Ovary (tissue), 9 donors: ENCODE results near the gene ANGPTL2. TPM values are rescaled to one million over a fixed set of nuclear protein-coding genes. Genes with fewer than 3 reads are reported as not detected.
A peak's percentile ranks its signal among the peaks of the same experiment; 100 is the strongest.

Source experiments
- DNase-seq, 5 donors: peaks; one replicate each; pipeline ENCODE4 v3.0.0-alpha.2; 2019 to 2020
- H3K27ac ChIP-seq, 2 donors: fragments of 200-600 bp; one replicate each; pipeline versions ENCODE4 v1.5.1 to v1.8.0; 2019 to 2022
- H3K27me3 ChIP-seq: fragments of 200-600 bp; one replicate; pipeline ENCODE4 v1.8.0; 2022
- H3K36me3 ChIP-seq: fragments of 200-600 bp; sonication (generic); one replicate; pipeline ENCODE4 v1.5.1; 2019
- H3K4me1 ChIP-seq: one replicate; pipeline ENCODE4 v1.8.1; 2013; ENCODE audit warnings: mild to moderate bottlenecking, moderate library complexity; ENCODE audit not compliant: insufficient read depth
- H3K4me3 ChIP-seq: fragments of 200-600 bp; sonication (generic); one replicate; pipeline ENCODE4 v1.5.1; 2017
- H3K9me3 ChIP-seq, 2 donors: fragments of 200-600 bp in 1 of 2; sonication (generic) in 1 of 2; one replicate each; pipeline versions ENCODE4 v1.5.1 to v1.8.1; 2013 to 2019; ENCODE audit warnings: mild to moderate bottlenecking in 1 of 2, moderate library complexity in 1 of 2
- EP300 ChIP-seq: sonication (generic); formaldehyde crosslinking; IDR thresholded peaks from one replicate; pipeline ENCODE4 v1.6.1; 2017; ENCODE audit warnings: antibody characterized with exemption
- POLR2A ChIP-seq: fragments of 450-650 bp; IDR thresholded peaks from one replicate; pipeline ENCODE4 v1.6.1; 2017; ENCODE audit warnings: antibody characterized with exemption, mild to moderate bottlenecking, moderate library complexity
- WGBS, 3 donors: extraction: QIAGEN DNeasy Blood & Tissue Kit in 1 of 3; methylation state at CpG; one replicate each; pipeline versions ENCODE4 v1.1.5 to v1.1.7; 2013 to 2017; 5-methylcytosine and 5-hydroxymethylcytosine counted together
- intact Hi-C, 4 donors: fragments of 100-400 bp; cut with DNase I; formaldehyde crosslinking; loops; one replicate each; pipeline versions ENCODE4 v1.11.0 to v1.15.1; 2022 to 2023
- polyA plus RNA-seq, 2 donors: library from polyadenylated mRNA; stranded (reverse); fragments of 200-250 nt in 1 of 2; fragments of 350-450 nt in 1 of 2; fragmentation: Illumina TruSeq in 1 of 2; extraction: RNeasy Lipid Tissue Mini Kit (QIAGEN cat#74804) in 1 of 2; gene quantifications; one replicate each; pipeline ENCODE4 v1.2.3, GENCODE V29; 2013 to 2014
- total RNA-seq, 7 donors: library from RNA; depleted of rRNA in 2 of 7; stranded (reverse); fragments of >200 nt in 2 of 7; fragmentation: NEBNext Ultra II Directional in 3 of 7; extraction: Animal tissue kit (Norgen Biotek cat#: 25700) in 3 of 7; gene quantifications; one replicate each; pipeline versions ENCODE4 v1.1.0 to v1.2.4, GENCODE V29; 2016 to 2023
- TF ChIP-seq, protein P1 (sequence below), 3 donors: fragments of 450-650 bp in 2 of 3; fragments of 200-600 bp in 1 of 3; IDR thresholded peaks; one replicate each; pipeline versions ENCODE4 v1.5.1 to v1.8.0; 2016 to 2022; ENCODE audit warnings: antibody characterized with exemption in 3 of 3, mild to moderate bottlenecking in 1 of 3
- donor health status: DM: no; HTN: no; CAD: no; lungs with moderate emphysema.
- donor health status: DM: no; HTN: no; CAD: no.
- donor health status: Bipolar disorder and iron deficiency.
- donor health status: DM: yes; HTN: yes; CAD: no.
- donor health status: DM: no; HTN: no; CAD: no.
- donor health status: DM: yes; HTN: yes; CAD: no.

ANGPTL2 gene
- total and polyA plus RNA-seq, 9 donors = 9.8 to 114 (median 64.1) TPM

DNA sequence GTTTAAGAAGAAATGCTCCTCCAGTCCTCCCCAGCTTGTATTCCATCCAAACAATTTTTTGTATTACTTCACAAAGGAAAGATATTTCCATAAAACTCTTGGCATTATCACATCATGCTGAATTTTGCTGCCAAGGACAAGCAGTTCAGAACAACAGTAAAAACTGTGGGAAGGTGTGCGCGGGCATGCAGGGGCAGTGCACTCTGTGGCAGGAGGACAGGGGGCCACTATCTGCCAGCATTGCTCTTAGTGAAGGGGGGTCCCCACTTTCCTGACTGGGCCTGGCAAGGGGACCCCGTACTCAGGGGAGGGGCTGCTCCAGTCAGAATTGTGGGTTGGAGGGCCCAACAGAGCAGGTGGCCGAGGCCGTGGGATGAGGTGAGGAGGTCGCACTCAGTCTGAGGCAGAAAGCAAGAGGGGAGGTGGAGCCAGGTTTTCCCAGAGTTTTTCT, 32.8 kb downstream of the ANGPTL2 start:
- H3K4me3 ChIP-seq = no peak overlapping the region
- 44 to 51% (median 46%) methylated on average over 6 of the region's 6 CpGs for WGBS, 3 donors
- H3K36me3 ChIP-seq = no peaks in the 10 kb centered on the region
- intact Hi-C loops = no loop called here
- H3K4me1 ChIP-seq = peaks cover 22% of the 10 kb centered on the region
- TF ChIP-seq EP300 = no peak
- no peak for TF ChIP-seq POLR2A
- TF ChIP-seq, protein P1, sequence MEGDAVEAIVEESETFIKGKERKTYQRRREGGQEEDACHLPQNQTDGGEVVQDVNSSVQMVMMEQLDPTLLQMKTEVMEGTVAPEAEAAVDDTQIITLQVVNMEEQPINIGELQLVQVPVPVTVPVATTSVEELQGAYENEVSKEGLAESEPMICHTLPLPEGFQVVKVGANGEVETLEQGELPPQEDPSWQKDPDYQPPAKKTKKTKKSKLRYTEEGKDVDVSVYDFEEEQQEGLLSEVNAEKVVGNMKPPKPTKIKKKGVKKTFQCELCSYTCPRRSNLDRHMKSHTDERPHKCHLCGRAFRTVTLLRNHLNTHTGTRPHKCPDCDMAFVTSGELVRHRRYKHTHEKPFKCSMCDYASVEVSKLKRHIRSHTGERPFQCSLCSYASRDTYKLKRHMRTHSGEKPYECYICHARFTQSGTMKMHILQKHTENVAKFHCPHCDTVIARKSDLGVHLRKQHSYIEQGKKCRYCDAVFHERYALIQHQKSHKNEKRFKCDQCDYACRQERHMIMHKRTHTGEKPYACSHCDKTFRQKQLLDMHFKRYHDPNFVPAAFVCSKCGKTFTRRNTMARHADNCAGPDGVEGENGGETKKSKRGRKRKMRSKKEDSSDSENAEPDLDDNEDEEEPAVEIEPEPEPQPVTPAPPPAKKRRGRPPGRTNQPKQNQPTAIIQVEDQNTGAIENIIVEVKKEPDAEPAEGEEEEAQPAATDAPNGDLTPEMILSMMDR (IDR thresholded peaks at IDR 0.05) = no peak
- peak in 2 of 5 donors; percentile 41 to 62 for DNase-seq
- H3K27ac ChIP-seq = peak overlapping the region; percentile 61 to 66
- H3K27me3 ChIP-seq = no peaks in the 10 kb centered on the region
- no peaks in the 10 kb centered on the region for H3K9me3 ChIP-seq

DNA sequence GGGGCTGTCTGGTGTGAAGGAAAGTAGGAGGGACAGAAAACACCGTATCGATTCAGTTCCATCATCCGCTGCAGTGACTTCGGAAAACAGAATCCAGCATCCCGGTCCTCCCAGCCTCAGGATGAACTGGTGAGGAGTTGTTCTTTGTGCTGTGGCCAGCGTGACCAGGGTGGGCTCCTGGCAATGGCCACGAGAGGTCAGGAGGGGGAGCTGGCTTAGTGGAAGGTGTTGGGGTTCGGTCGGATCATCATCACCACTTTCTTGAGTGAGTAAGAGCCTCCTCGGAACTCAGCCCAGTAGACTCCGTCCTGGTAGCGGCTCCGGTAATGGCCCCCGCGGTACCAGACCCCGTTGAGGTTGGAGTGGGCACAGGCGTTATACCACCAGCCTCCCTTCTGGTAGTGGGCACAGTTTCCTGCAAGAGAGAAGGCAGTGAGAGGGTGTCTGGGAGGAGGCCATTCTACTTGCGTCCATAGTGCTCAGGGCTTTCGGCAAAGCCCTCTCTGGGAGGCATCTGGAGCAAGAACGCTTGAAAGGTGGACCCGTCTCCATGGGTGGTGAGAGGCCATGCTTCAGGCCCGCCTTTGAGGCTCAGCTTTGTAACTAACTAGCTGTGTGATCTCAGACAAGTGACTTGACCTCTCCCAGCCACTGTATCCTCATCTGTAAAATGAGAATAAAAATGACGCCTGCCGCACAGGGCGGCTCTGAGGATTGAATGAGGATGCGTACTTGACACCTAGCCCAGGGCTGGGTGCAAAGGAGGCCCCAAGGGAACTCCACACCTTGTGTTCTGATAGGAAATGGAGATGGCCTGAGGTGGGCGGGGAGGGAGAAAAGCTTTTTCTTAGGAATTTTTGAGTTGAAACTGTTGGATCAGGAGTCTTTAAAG, 33.5 kb downstream of the ANGPTL2 start:
- WGBS, 3 donors = 92 to 96% (median 95%) methylated on average over 27 of the region's 27 CpGs
- intact Hi-C loops = no loop called here
- no peaks in the 10 kb centered on the region for H3K27me3 ChIP-seq
- peak overlapping the region in 1 of 2 donors; percentile 66 for H3K27ac ChIP-seq
- H3K4me3 ChIP-seq = no peak overlapping the region
- no peaks in the 10 kb centered on the region for H3K9me3 ChIP-seq
- DNase-seq = peak in 1 of 5 donors; percentile 19
- TF ChIP-seq, protein P1 (IDR thresholded peaks at IDR 0.05) = no peak
- TF ChIP-seq POLR2A (no peak), EP300 (no peak)
- H3K4me1 ChIP-seq = peaks cover 22% of the 10 kb centered on the region
- H3K36me3 ChIP-seq = no peaks in the 10 kb centered on the region

DNA sequence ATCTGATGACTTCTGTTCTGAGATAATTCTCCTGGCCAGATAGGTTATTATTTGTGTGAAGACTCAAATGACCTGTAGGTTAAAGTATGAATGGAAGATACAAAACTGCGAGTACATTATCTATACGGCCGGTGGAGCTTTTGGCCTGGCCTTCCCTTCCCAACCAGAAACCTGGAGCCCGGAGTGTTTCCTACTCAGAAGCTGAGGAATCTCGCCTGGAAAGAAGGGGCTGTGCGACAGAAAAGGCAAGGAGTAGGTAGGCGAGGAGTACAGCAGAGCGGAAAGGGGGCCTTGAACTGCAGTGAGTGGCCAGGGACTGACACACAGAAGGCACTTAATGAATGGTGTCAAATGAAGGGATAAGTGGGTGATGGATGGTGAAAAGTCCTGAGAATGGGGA, 34.6 kb downstream of the ANGPTL2 start:
- no peaks in the 10 kb centered on the region for H3K36me3 ChIP-seq
- WGBS, 3 donors = 94 to 95% (median 95%) methylated on average over 8 of the region's 8 CpGs
- TF ChIP-seq POLR2A (no peak), EP300 (no peak)
- TF ChIP-seq, protein P1 (IDR thresholded peaks at IDR 0.05) = no peak
- peaks cover 22% of the 10 kb centered on the region for H3K4me1 ChIP-seq
- intact Hi-C loops = no loop called here
- no peak overlapping the region for H3K4me3 ChIP-seq
- no peaks in the 10 kb centered on the region for H3K9me3 ChIP-seq
- H3K27me3 ChIP-seq = no peaks in the 10 kb centered on the region
- peak overlapping the region in 1 of 2 donors; percentile 7 for H3K27ac ChIP-seq
- DNase-seq = peak in 1 of 5 donors; percentile 5

DNA sequence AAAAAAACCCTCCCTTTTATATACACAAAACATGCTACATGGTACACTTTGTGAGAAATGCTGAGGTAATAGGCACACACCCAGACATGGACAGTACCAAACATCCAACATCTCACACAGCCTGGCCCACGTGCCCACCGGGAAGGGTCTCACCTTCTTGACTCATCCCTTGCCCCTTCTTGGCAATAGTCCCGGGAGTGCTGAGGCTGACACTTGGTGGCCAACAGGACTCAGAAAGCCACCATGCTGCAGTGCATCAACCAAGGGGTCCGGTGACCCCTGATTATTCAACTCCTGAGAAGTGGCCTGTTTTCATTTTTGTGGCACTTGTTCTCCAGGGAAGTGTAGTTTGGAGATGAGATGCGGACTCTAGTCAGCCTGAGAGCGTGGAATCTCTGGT, 35.0 kb downstream of the ANGPTL2 start:
- Histone ChIP-seq H3K4me1 (peaks cover 22% of the 10 kb centered on the region), H3K27ac (no peak overlapping the region), H3K4me3 (no peak overlapping the region), H3K9me3 (no peaks in the 10 kb centered on the region), H3K27me3 (no peaks in the 10 kb centered on the region), H3K36me3 (no peaks in the 10 kb centered on the region)
- 90 to 93% (median 92%) methylated on average over 6 of the region's 6 CpGs for WGBS, 3 donors
- DNase-seq = peak in 1 of 5 donors; percentile 24
- TF ChIP-seq POLR2A (no peak), EP300 (no peak)
- TF ChIP-seq, protein P1 (IDR thresholded peaks at IDR 0.05) = no peak
- intact Hi-C loops = no loop called here
